Measurements from ENCODE around the gene CDK8. TPM values are rescaled to one million over a fixed set of nuclear protein-coding genes. Genes with fewer than 3 reads are reported as not detected.

Gene CDK8
- total RNA-seq, 1 donor from 2014 or later: 11.3 TPM

DNA sequence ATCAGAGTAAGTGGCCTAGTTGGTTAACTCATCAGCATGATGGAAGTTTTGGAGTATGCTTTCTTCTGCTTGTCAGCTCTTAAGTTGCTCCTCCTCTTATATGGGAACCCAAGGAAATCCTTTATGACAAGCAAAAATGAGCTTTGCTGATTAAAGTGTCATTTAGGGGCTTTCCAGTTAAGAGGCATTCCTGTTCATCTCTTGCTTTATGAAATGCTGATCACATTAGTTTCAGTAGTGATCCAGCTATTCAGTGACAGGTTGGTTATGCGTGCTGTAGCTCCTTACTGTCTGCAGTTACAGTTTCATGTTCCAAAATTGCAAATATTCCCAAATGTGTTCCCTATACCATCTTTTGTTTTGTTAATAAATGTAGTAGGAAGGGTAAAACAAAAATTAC lies 146.6 kb downstream of the CDK8 start:
- no peaks in the 10 kb centered on the region for H3K27me3 ChIP-seq
- TF ChIP-seq CTCF (IDR thresholded peaks at IDR 0.05) (no peak), POLR2A (IDR thresholded peaks at IDR 0.05) (no peak), POLR2AphosphoS5 (IDR thresholded peaks at IDR 0.05; ENCODE audit: insufficient read depth in 1 of 2, low read depth in 1 of 2) (no peak)
- H3K36me3 ChIP-seq: peaks cover 0 to 12% of the 10 kb centered on the region in 2 donors

GRCh38 chr13:26401069-26401468 lies 147.1 kb downstream of the CDK8 start:
- H3K4me3 ChIP-seq: no peak overlapping the region
- intact Hi-C loops (cut with DNase I): no loop called here
- peaks cover 0 to 12% of the 10 kb centered on the region in 2 donors for H3K36me3 ChIP-seq

More for the DNA sequence above, 146.6 kb downstream of the CDK8 start:
- Histone ChIP-seq H3K4me1 (no peaks in the 10 kb centered on the region), H3K4me3 (no peak overlapping the region), H3K9me3 (no peaks in the 10 kb centered on the region), H3K27ac (no peak overlapping the region)
- no peak for DNase-seq (ENCODE audit: extremely low spot score in 2 of 2)
- intact Hi-C loops (cut with DNase I): no loop called here

DNA sequence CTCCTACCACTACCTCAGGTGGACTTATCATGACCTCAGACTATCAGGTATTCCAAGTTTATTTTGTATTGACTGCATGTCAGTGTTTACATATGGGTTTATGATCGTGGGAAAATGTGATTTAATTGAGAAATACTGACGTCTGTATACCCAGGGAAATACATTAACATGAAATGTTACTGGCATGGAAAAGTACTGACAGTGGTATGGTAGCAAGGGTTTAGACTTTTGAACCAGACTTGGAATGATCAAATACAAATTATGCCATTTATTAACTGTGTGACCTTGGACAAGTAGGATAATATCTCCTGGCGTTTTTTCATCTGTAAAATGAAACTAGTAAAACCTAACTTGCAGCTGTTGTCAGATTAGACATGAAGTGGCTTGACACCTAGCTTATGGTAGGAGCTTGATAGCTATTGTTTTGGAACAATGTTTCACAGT lies 147.7 kb downstream of the CDK8 start:
- no peaks in the 10 kb centered on the region for H3K4me1 ChIP-seq
- H3K27me3 ChIP-seq: no peaks in the 10 kb centered on the region
- no peak for TF ChIP-seq CTCF (IDR thresholded peaks at IDR 0.05)
- TF ChIP-seq POLR2A (IDR thresholded peaks at IDR 0.05): no peak
- no peak for TF ChIP-seq POLR2AphosphoS5 (IDR thresholded peaks at IDR 0.05; ENCODE audit: insufficient read depth in 1 of 2, low read depth in 1 of 2)
- DNase-seq (ENCODE audit: extremely low spot score in 2 of 2): no peak
- H3K36me3 ChIP-seq: peaks cover 0 to 12% of the 10 kb centered on the region in 2 donors
- no peak overlapping the region for H3K4me3 ChIP-seq
- H3K9me3 ChIP-seq: no peaks in the 10 kb centered on the region
- intact Hi-C loops (cut with DNase I): no loop called here
- H3K27ac ChIP-seq: no peak overlapping the region

More at GRCh38 chr13:26401069-26401468, 147.1 kb downstream of the CDK8 start:
- DNase-seq (ENCODE audit: extremely low spot score in 2 of 2): no peak
- Histone ChIP-seq H3K9me3 (no peaks in the 10 kb centered on the region), H3K27me3 (no peaks in the 10 kb centered on the region), H3K4me1 (no peaks in the 10 kb centered on the region), H3K27ac (no peak overlapping the region)
- no peak for TF ChIP-seq POLR2AphosphoS5 (IDR thresholded peaks at IDR 0.05; ENCODE audit: insufficient read depth in 1 of 2, low read depth in 1 of 2)
- TF ChIP-seq POLR2A (IDR thresholded peaks at IDR 0.05): no peak
- no peak for TF ChIP-seq CTCF (IDR thresholded peaks at IDR 0.05)

DNA sequence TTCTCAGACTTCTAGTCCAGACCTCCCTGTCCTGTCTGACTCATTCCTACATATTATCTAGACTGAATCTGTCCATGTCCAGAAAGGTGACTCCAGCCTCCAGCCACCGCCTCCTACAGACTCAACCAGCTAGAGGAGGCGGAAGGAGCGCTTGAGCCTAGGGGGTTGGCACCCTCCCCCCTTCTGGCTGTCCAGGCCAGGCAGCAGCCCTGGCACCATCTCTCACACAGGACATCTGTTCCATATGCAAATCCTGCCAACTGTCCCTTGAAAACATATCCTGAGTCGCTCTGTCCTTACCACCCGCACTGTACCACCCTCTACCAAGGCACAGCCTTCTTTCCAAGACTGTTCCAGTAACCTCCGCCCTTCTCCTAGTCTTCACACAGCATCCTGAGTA lies 152.9 kb downstream of the CDK8 start:
- H3K27me3 ChIP-seq: no peaks in the 10 kb centered on the region
- H3K4me1 ChIP-seq: no peaks in the 10 kb centered on the region
- no peak for DNase-seq (ENCODE audit: extremely low spot score in 2 of 2)
- intact Hi-C loops (cut with DNase I): no loop called here
- H3K9me3 ChIP-seq: no peaks in the 10 kb centered on the region
- no peak overlapping the region for H3K27ac ChIP-seq
- no peak overlapping the region for H3K4me3 ChIP-seq
- TF ChIP-seq POLR2A (IDR thresholded peaks at IDR 0.05) (no peak), CTCF (IDR thresholded peaks at IDR 0.05) (no peak), POLR2AphosphoS5 (IDR thresholded peaks at IDR 0.05; ENCODE audit: insufficient read depth in 1 of 2, low read depth in 1 of 2) (no peak)
- peaks cover 0 to 7% of the 10 kb centered on the region in 2 donors for H3K36me3 ChIP-seq

GRCh38 chr13:26411206-26411605 lies 157.3 kb downstream of the CDK8 start:
- no peak for DNase-seq (ENCODE audit: extremely low spot score in 2 of 2)
- H3K27ac ChIP-seq: no peak overlapping the region
- TF ChIP-seq POLR2AphosphoS5 (IDR thresholded peaks at IDR 0.05; ENCODE audit: insufficient read depth in 1 of 2, low read depth in 1 of 2) (no peak), CTCF (IDR thresholded peaks at IDR 0.05) (no peak), POLR2A (IDR thresholded peaks at IDR 0.05) (no peak)
- H3K4me3 ChIP-seq: no peak overlapping the region
- H3K4me1 ChIP-seq: no peaks in the 10 kb centered on the region
- H3K9me3 ChIP-seq: no peaks in the 10 kb centered on the region
- H3K36me3 ChIP-seq: no peaks in the 10 kb centered on the region
- intact Hi-C loops (cut with DNase I): no loop called here
- no peaks in the 10 kb centered on the region for H3K27me3 ChIP-seq

Data from vagina (tissue), 2 donors.